ENCODE measurements around the gene NUP85. TPM values are rescaled to one million over a fixed set of nuclear protein-coding genes. Genes with fewer than 3 reads are reported as not detected.

Gene NUP85
- total RNA-seq, 3 donors from 2014 or later (not counting 1 experiment from before 2014, with no cell fraction given): 71.1 to 78.1 (median 77.0) TPM

DNA sequence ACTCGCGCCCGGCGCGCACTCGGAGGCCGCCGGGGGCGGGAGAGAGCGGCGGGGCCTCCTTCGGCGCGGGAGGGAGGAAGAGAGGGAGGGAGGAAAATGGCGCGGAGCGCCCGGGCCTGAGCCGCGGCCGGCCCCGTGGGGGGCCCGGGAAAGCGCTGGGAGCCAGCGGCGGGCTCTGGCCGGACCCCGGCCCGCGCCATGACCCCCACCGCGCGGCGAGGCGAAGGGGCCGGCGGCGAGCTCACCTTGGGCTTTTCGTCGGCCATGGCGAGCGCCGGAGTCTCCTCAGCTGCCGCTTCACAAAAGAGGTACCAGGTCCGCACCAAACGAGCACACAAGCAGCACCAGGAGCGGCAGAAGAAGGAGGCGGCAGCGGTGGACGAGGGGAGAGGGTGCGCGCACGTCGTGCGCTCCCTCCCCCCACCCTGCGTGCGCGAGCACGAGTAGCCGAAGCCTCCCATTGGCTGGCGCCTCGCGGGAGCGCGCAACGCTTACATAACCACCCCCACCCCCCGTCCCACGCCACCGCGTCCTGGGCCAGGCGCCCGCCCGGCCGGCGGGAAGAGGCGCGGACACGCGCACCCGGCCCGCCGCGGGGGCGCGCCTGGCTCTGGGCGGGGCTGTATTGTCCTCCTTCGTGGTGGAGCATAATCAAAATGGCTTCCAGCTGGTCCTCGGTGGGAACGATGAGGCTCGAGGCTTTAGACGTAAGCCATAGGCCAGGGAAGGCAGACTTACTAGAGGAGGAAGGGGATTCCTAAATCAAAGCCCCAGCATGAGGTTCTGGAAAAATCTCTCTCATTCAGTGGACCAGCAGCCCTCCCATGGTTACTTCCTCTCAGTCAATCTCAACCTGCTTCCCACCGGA, 22.7 kb upstream of the NUP85 start, which contains the start of gene SUMO2:
TSS of gene SUMO2 (minus strand) at position 391 of the 868 bp plus-strand sequence. CDS start at position 266, 125 bp downstream.
- H3K27ac Mint-ChIP-seq: peak within 1 kb of the TSS; percentile 84 to 97
- peaks cover 10% of the 10 kb centered on the region for H3K36me3 ChIP-seq (ENCODE audit: control insufficient read depth, insufficient read depth, low read length)
- H3K27me3 Mint-ChIP-seq (ENCODE audit: low read depth in 2 of 2): no peaks in the 10 kb centered on the region
- peak within 1 kb of the TSS; percentile 95 for H3K4me3 Mint-ChIP-seq
- no peaks in the 10 kb centered on the region for H3K36me3 Mint-ChIP-seq
- peak within 1 kb of the TSS; percentile 97 for H3K27ac ChIP-seq (ENCODE audit: low read length)
- no peaks in the 10 kb centered on the region for H3K27me3 ChIP-seq (ENCODE audit: control insufficient read depth, insufficient read depth, low read length)
- under 1% methylated on average over 76 of the region's 92 CpGs for WGBS (ENCODE audit: insufficient coverage)
- no peaks in the 10 kb centered on the region for H3K9me3 ChIP-seq (ENCODE audit: control insufficient read depth, insufficient read depth, low read length)
- peak; percentile 97 to 98 for DNase-seq
- peaks cover 17% of the 10 kb centered on the region for H3K4me1 ChIP-seq (ENCODE audit: control insufficient read depth, insufficient read depth, low read length)
- intact Hi-C loops (cut with micrococcal nuclease): loop anchor here (1.0 to 5.0 kb wide), 3 partner anchors 18 to 78 kb away; partner anchors contain the start of genes ARMC7, GGA3 and MRPS7
- peak within 1 kb of the TSS; percentile 83 for H3K4me3 ChIP-seq (ENCODE audit: low read length)
- H3K4me1 Mint-ChIP-seq: peaks cover 27 to 31% of the 10 kb centered on the region in 2 donors
- peak; percentile 81 to 94 (median 83) for ATAC-seq
- H3K9me3 Mint-ChIP-seq: no peaks in the 10 kb centered on the region
- TF ChIP-seq, protein P1, sequence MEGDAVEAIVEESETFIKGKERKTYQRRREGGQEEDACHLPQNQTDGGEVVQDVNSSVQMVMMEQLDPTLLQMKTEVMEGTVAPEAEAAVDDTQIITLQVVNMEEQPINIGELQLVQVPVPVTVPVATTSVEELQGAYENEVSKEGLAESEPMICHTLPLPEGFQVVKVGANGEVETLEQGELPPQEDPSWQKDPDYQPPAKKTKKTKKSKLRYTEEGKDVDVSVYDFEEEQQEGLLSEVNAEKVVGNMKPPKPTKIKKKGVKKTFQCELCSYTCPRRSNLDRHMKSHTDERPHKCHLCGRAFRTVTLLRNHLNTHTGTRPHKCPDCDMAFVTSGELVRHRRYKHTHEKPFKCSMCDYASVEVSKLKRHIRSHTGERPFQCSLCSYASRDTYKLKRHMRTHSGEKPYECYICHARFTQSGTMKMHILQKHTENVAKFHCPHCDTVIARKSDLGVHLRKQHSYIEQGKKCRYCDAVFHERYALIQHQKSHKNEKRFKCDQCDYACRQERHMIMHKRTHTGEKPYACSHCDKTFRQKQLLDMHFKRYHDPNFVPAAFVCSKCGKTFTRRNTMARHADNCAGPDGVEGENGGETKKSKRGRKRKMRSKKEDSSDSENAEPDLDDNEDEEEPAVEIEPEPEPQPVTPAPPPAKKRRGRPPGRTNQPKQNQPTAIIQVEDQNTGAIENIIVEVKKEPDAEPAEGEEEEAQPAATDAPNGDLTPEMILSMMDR (IDR thresholded peaks at IDR 0.05): peak; percentile 1

DNA sequence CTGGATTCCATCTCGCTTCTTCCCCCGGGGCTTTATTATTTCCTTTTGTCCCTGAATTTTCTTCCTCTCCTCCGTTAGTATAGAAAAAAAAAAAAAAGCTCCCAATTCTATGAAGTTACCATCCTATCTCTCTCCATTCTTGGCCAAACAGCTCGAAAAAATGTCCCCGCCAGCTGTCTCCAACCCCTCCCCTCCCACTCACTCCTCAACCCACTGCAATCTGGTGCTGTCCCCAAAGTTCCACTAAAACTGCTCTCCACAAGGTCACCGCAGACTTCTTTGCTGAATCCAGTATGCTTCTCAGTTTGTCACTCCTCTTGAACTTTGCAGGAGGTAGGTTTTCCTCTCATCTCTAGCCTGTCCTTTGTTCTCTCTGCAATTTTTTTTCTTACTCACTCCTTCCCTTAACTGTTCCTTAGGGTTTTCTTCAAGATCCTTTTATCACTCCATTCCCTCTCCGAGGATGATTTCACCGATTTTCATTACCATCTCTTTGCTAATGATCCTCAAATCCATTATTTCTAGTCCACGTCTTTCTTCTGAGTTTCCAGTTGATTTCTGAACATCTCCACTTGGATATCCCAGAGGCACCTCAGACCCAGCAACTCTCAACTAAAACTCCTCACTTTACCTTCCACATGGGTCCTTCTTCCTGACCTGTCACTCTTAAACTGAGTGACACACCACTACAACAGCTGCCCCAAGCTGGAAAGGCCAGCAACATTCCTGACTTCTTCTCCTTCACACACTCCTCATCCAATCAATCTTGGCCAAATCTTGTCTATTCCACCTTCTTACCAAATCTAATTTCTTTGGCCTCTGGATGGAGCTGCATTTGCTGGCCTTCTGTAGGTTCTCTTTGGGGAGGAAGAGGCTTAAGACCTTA, 21.2 kb upstream of the NUP85 start:
- H3K27ac ChIP-seq (ENCODE audit: low read length): peak overlapping the region; percentile 97
- peaks cover 27 to 31% of the 10 kb centered on the region in 2 donors for H3K4me1 Mint-ChIP-seq
- TF ChIP-seq, protein P1 (IDR thresholded peaks at IDR 0.05): no peak
- H3K9me3 Mint-ChIP-seq: no peaks in the 10 kb centered on the region
- no peaks in the 10 kb centered on the region for H3K36me3 Mint-ChIP-seq
- WGBS (ENCODE audit: insufficient coverage): 96% methylated on average over 9 of the region's 9 CpGs
- intact Hi-C loops (cut with micrococcal nuclease): loop anchor here (1.0 to 5.0 kb wide), 3 partner anchors 17 to 77 kb away; partner anchors contain the start of genes ARMC7, GGA3 and MRPS7
- no peaks in the 10 kb centered on the region for H3K27me3 ChIP-seq (ENCODE audit: control insufficient read depth, insufficient read depth, low read length)
- H3K27me3 Mint-ChIP-seq (ENCODE audit: low read depth in 2 of 2): no peaks in the 10 kb centered on the region
- peaks cover 17% of the 10 kb centered on the region for H3K4me1 ChIP-seq (ENCODE audit: control insufficient read depth, insufficient read depth, low read length)
- peak overlapping the region; percentile 63 for H3K4me3 Mint-ChIP-seq
- H3K27ac Mint-ChIP-seq: peak overlapping the region; percentile 84 to 97
- DNase-seq: no peak
- H3K36me3 ChIP-seq (ENCODE audit: control insufficient read depth, insufficient read depth, low read length): peaks cover 2% of the 10 kb centered on the region
- no peak for ATAC-seq
- H3K9me3 ChIP-seq (ENCODE audit: control insufficient read depth, insufficient read depth, low read length): no peaks in the 10 kb centered on the region
- H3K4me3 ChIP-seq (ENCODE audit: low read length): no peak overlapping the region

DNA sequence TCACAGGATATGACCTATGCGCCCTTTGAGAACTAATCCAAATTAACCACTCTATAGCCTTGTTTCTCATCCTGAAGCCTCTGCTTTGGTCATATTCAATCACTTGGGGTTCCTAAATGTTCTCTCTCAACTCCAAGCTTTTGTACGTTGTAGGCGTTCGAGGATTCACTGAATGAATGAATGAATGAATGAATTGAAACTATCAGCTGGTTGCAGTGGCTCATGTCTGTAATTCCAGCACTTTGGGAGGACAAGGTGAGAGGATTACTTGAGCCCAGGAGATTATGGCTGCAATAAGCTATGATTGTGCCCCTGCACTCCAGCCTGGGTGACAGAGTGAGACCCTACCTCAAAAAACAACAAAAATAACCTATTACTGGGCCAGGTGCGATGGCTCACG, 16.9 kb upstream of the NUP85 start:
- H3K4me1 ChIP-seq (ENCODE audit: control insufficient read depth, insufficient read depth, low read length): peaks cover 5% of the 10 kb centered on the region
- ATAC-seq (no peak), DNase-seq (no peak)
- H3K27me3 ChIP-seq (ENCODE audit: control insufficient read depth, insufficient read depth, low read length): no peaks in the 10 kb centered on the region
- H3K36me3 Mint-ChIP-seq: no peaks in the 10 kb centered on the region
- no peaks in the 10 kb centered on the region for H3K27me3 Mint-ChIP-seq (ENCODE audit: low read depth in 2 of 2)
- peaks cover 10 to 12% of the 10 kb centered on the region in 2 donors for H3K4me1 Mint-ChIP-seq
- H3K27ac ChIP-seq (ENCODE audit: low read length): no peak overlapping the region
- H3K27ac Mint-ChIP-seq: no peak overlapping the region
- H3K4me3 Mint-ChIP-seq: no peak overlapping the region
- no peaks in the 10 kb centered on the region for H3K9me3 Mint-ChIP-seq
- TF ChIP-seq, protein P1 (IDR thresholded peaks at IDR 0.05): no peak
- no peaks in the 10 kb centered on the region for H3K36me3 ChIP-seq (ENCODE audit: control insufficient read depth, insufficient read depth, low read length)
- intact Hi-C loops (cut with micrococcal nuclease): no loop called here
- WGBS (ENCODE audit: insufficient coverage): 98% methylated on average over 6 of the region's 6 CpGs
- no peaks in the 10 kb centered on the region for H3K9me3 ChIP-seq (ENCODE audit: control insufficient read depth, insufficient read depth, low read length)
- H3K4me3 ChIP-seq (ENCODE audit: low read length): no peak overlapping the region
